ENCODE data around the gene CDS2.

- TF ChIP-seq CTCF (conservative IDR thresholded peaks at IDR 0.05), result no peak
- no peak for TF ChIP-seq ZFX (IDR thresholded peaks at IDR 0.05)
These were observed 22.3 kb upstream of the CDS2 start for GRCh38 chr20:5104479-5104878.
